OCI-LY3 (cell line): Measurements from ENCODE around the gene NDUFS2.

ENCODE experiments used
- H2AFZ ChIP-seq: fragments of 200-600, 300-600 bp; shearing (Covaris generic); 2 replicates; pipeline ENCODE4 v1.6.0; 2014; ENCODE audit warnings: antibody characterized with exemption, low read depth, low read length
- H3K27ac ChIP-seq: fragments of 200-600, 300-600 bp; sonication (generic); 2 replicates; pipeline ENCODE4 v1.5.1; 2014; ENCODE audit warnings: mild to moderate bottlenecking, low read length, moderate library complexity, mixed read lengths
- H3K27me3 ChIP-seq: fragments of 200-600, 300-600 bp; sonication (generic); 2 replicates; pipeline ENCODE4 v1.6.1; 2014; ENCODE audit warnings: low read depth, low read length, mixed read lengths
- H3K36me3 ChIP-seq: fragments of 200-600, 300-600 bp; sonication (generic); replicated peaks from 2 replicates; pipeline ENCODE3; 2014; ENCODE audit warnings: low read depth, low read length, mixed read lengths
- H3K4me1 ChIP-seq: fragments of 300-600, 200-600 bp; sonication (generic); 2 replicates; pipeline ENCODE4 v1.6.1; 2014; ENCODE audit warnings: low read length, mixed read lengths
- H3K4me2 ChIP-seq: fragments of 200-600, 300-600 bp; sonication (generic); 2 replicates; pipeline ENCODE4 v1.6.1; 2014; ENCODE audit warnings: low read length, mixed read lengths
- H3K4me3 ChIP-seq: fragments of 300-600, 200-600 bp; sonication (generic); 2 replicates; pipeline ENCODE4 v1.5.1; 2014; ENCODE audit warnings: antibody characterized with exemption, mild to moderate bottlenecking, low read length, moderate library complexity
- H3K79me2 ChIP-seq: fragments of 300-600, 200-600 bp; shearing (Covaris generic); 2 replicates; pipeline ENCODE4 v1.6.1; 2014; ENCODE audit warnings: mild to moderate bottlenecking, low read length, mixed read lengths
- H3K9ac ChIP-seq: fragments of 300-600, 200-600 bp; shearing (Covaris generic); 2 replicates; pipeline ENCODE4 v1.6.0; 2014; ENCODE audit warnings: mild to moderate bottlenecking, low read length, moderate library complexity
- H3K9me3 ChIP-seq: fragments of 200-600, 300-600 bp; shearing (Covaris generic); 2 replicates; pipeline ENCODE4 v1.6.1; 2014; ENCODE audit warnings: low read length, mixed read lengths; ENCODE audit not compliant: insufficient read depth
- H4K20me1 ChIP-seq: fragments of 200-600, 300-600 bp; sonication (generic); 2 replicates; pipeline ENCODE4 v1.6.1; 2016; ENCODE audit warnings: low read length, mixed read lengths; ENCODE audit not compliant: insufficient read depth
- CTCF ChIP-seq: fragments of 200-600, 300-600 bp; sonication (generic); IDR thresholded peaks from 2 replicates; pipeline ENCODE4 v1.5.1; 2014; ENCODE audit warnings: antibody characterized with exemption, low read length, low read depth
- EZH2phosphoT487 ChIP-seq: fragments of 200-600 bp; shearing (Covaris generic); IDR thresholded peaks from 2 replicates; pipeline ENCODE4 v1.6.1; 2018; ENCODE audit warnings: antibody characterized with exemption, mixed run types, low read depth

Gene NDUFS2

DNA sequence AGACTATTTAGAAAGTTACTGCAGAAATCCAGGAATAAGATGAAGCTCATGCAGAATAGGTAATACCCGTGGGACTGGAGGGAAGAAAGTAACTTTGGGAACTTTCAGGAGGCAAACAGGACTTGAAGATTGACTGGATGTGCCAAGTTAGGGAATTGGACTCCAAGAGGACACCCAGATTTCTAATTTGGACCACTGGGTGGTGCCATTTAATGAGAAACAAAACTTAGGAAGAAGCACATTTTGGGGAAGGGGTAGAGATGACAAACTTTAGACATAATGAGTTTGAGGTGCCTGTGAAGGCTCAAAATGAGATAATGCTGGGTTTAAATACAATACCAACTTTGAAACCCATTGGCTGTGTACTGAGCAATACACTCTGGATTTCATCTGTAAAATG is 21.5 kb upstream of the NDUFS2 start:
- Histone ChIP-seq H3K4me2 (no peak overlapping the region), H3K9ac (no peak overlapping the region)
- peak; percentile 85 for TF ChIP-seq CTCF
- no peak for TF ChIP-seq EZH2phosphoT487

DNA sequence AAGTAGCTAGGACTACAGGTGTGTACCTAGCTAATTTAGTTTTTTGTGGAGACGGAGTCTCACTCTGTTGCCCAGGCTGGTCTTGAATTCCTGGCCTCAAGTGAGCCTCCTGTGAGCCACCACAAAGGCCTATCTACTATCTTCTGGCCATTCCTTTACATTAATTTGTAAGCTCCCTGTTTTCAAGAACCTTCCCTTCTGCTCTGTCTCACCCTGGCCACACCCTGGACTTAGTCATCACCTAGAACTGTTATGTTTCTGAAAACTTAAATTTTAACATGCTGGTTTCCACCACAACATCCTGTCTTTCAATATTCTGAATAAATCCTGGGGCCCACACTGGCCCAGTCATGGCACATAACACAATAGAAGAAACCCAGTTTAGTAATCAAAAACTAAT is 20.0 kb upstream of the NDUFS2 start:
- TF ChIP-seq CTCF, result no peak
- TF ChIP-seq EZH2phosphoT487, result no peak
- Histone ChIP-seq H3K4me2 (peak overlapping the region; percentile 41), H2AFZ (no peak overlapping the region)

More for the DNA sequence above, 21.5 kb upstream of the NDUFS2 start:
- Histone ChIP-seq H2AFZ (no peak overlapping the region), H3K27ac (no peak overlapping the region), H3K79me2 (peaks cover 15% of the 10 kb centered on the region), H3K4me3 (no peak overlapping the region), H3K36me3 (peaks cover 2% of the 10 kb centered on the region), H3K9me3 (no peaks in the 10 kb centered on the region), H3K27me3 (no peaks in the 10 kb centered on the region), H4K20me1 (no peaks in the 10 kb centered on the region), H3K4me1 (peaks cover 67% of the 10 kb centered on the region)

GRCh38 chr1:161185282-161185682 is 16.9 kb upstream of the NDUFS2 start:
- Histone ChIP-seq H3K79me2 (no peaks in the 10 kb centered on the region), H3K9ac (peak overlapping the region; percentile 84), H3K9me3 (no peaks in the 10 kb centered on the region), H3K4me1 (peaks cover 68% of the 10 kb centered on the region), H3K27ac (peak overlapping the region; percentile 96), H4K20me1 (no peaks in the 10 kb centered on the region), H3K4me2 (peak overlapping the region; percentile 90), H3K36me3 (no peaks in the 10 kb centered on the region), H2AFZ (no peak overlapping the region; the same call in 1 of the 2 replicates), H3K27me3 (no peaks in the 10 kb centered on the region), H3K4me3 (peak overlapping the region; percentile 64)
- TF ChIP-seq CTCF, result no peak
- no peak for TF ChIP-seq EZH2phosphoT487

More for the DNA sequence above, 20.0 kb upstream of the NDUFS2 start:
- H4K20me1 ChIP-seq, result no peaks in the 10 kb centered on the region
- peaks cover under 1% of the 10 kb centered on the region; the same call in 1 of the 2 replicates for H3K79me2 ChIP-seq
- peak overlapping the region; percentile 73 for H3K27ac ChIP-seq
- H3K36me3 ChIP-seq, result no peaks in the 10 kb centered on the region
- no peaks in the 10 kb centered on the region for H3K27me3 ChIP-seq
- H3K9ac ChIP-seq, result peak overlapping the region; percentile 55; the same call in 1 of the 2 replicates
- no peaks in the 10 kb centered on the region for H3K9me3 ChIP-seq
- peak overlapping the region; percentile 2; the same call in 1 of the 2 replicates for H3K4me3 ChIP-seq
- peaks cover 71% of the 10 kb centered on the region for H3K4me1 ChIP-seq

- no peaks in the 10 kb centered on the region for H3K27me3 ChIP-seq
- no peaks in the 10 kb centered on the region for H3K36me3 ChIP-seq
- H3K79me2 ChIP-seq, result no peaks in the 10 kb centered on the region
- H3K27ac ChIP-seq, result peak overlapping the region; percentile 96
- peaks cover 66% of the 10 kb centered on the region for H3K4me1 ChIP-seq
- H3K9me3 ChIP-seq, result no peaks in the 10 kb centered on the region
- H3K4me3 ChIP-seq, result peak overlapping the region; percentile 64
- peak overlapping the region; percentile 84 for H3K9ac ChIP-seq
- no peak overlapping the region for H2AFZ ChIP-seq
- no peaks in the 10 kb centered on the region for H4K20me1 ChIP-seq
- TF ChIP-seq CTCF (no peak), EZH2phosphoT487 (no peak)
- H3K4me2 ChIP-seq, result peak overlapping the region; percentile 90
Observed at GRCh38 chr1:161185732-161186311, 16.3 kb upstream of the NDUFS2 start.
